ENCODE results near the gene CALHM1. TPM values are rescaled to one million over a fixed set of nuclear protein-coding genes. Genes with fewer than 3 reads are reported as not detected.

CALHM1 gene
- total RNA-seq, 1 donor from 2014 or later, result not detected

GRCh38 chr10:103481974-103482531 is 23.4 kb upstream of the CALHM1 start:
- DNase-seq (ENCODE audit: low read depth), result no peak
- H3K4me3 ChIP-seq (ENCODE audit: low read depth, low read length), result no peak overlapping the region
- TF ChIP-seq CTCF (conservative IDR thresholded peaks at IDR 0.05; ENCODE audit: low read depth, low read length), result peak; percentile 74

GRCh38 chr10:103480521-103480920 is 21.8 kb upstream of the CALHM1 start:
- no peak for TF ChIP-seq CTCF (conservative IDR thresholded peaks at IDR 0.05; ENCODE audit: low read depth, low read length)
- no peak overlapping the region for H3K4me3 ChIP-seq (ENCODE audit: low read depth, low read length)
- no peak for DNase-seq (ENCODE audit: low read depth)

GRCh38 chr10:103479135-103479534 is 20.4 kb upstream of the CALHM1 start, which contains the start of gene CALHM3:
TSS of gene CALHM3 (minus strand) at chr10:103479240. CDS start at chr10:103479032, 208 bp downstream.
- no peak within 1 kb of the TSS for H3K4me3 ChIP-seq (ENCODE audit: low read depth, low read length)
- no peak for TF ChIP-seq CTCF (conservative IDR thresholded peaks at IDR 0.05; ENCODE audit: low read depth, low read length)
- no peak for DNase-seq (ENCODE audit: low read depth)

- no peak for TF ChIP-seq CTCF (conservative IDR thresholded peaks at IDR 0.05; ENCODE audit: low read depth, low read length)
- no peak for DNase-seq (ENCODE audit: low read depth)
- no peak overlapping the region for H3K4me3 ChIP-seq (ENCODE audit: low read depth, low read length)
These were observed 20.0 kb upstream of the CALHM1 start for GRCh38 chr10:103478671-103479070.

- DNase-seq (ENCODE audit: low read depth), result no peak
- TF ChIP-seq CTCF (conservative IDR thresholded peaks at IDR 0.05; ENCODE audit: low read depth, low read length), result peak; percentile 44
- no peak overlapping the region for H3K4me3 ChIP-seq (ENCODE audit: low read depth, low read length)
These were observed 17.5 kb upstream of the CALHM1 start for GRCh38 chr10:103476046-103476768.

GRCh38 chr10:103475437-103475836 is 16.7 kb upstream of the CALHM1 start:
- DNase-seq (ENCODE audit: low read depth), result no peak
- no peak for TF ChIP-seq CTCF (conservative IDR thresholded peaks at IDR 0.05; ENCODE audit: low read depth, low read length)
- no peak overlapping the region for H3K4me3 ChIP-seq (ENCODE audit: low read depth, low read length)

GRCh38 chr10:103474077-103474476 is 15.4 kb upstream of the CALHM1 start:
- TF ChIP-seq CTCF (conservative IDR thresholded peaks at IDR 0.05; ENCODE audit: low read depth, low read length), result no peak
- DNase-seq (ENCODE audit: low read depth), result no peak
- no peak overlapping the region for H3K4me3 ChIP-seq (ENCODE audit: low read depth, low read length)

All from epithelial cell of proximal tubule (primary cell).